ENCODE measurements around the gene MARCHF5. TPM values are rescaled to one million over a fixed set of nuclear protein-coding genes. Genes with fewer than 3 reads are reported as not detected.

MARCHF5 gene
- total and polyA plus RNA-seq, 2 donors (not counting 3 experiments of a cell fraction or from before 2014, with no cell fraction given) = 23.4 to 48.0 TPM

DNA sequence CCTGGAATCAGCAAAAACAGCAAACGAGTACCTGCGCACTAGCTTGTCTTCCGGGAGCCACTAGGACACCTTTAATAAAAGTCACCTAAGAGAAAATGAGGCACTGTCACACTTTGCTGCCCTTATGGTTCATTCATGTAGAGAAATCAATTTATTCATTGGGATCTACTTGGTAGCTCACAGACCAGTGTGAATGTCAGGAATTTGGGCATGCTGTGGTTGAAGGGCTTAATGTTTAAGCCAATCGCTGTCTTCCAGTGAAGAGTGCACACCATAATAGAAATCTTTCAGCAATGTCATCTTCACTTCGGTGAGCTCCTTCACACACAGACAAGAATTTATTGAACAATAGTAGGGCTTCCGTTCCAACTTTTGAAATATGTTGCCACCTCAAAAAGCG, 65.1 kb downstream of the MARCHF5 start:
- TF ChIP-seq, protein P1, sequence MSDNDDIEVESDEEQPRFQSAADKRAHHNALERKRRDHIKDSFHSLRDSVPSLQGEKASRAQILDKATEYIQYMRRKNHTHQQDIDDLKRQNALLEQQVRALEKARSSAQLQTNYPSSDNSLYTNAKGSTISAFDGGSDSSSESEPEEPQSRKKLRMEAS (IDR thresholded peaks at IDR 0.05; ENCODE audit: insufficient read depth, insufficient read length) = no peak
- TF ChIP-seq FOS (IDR thresholded peaks at IDR 0.05; ENCODE audit: borderline replicate concordance, insufficient read depth, low read length) = no peak
- TF ChIP-seq, protein P2, sequence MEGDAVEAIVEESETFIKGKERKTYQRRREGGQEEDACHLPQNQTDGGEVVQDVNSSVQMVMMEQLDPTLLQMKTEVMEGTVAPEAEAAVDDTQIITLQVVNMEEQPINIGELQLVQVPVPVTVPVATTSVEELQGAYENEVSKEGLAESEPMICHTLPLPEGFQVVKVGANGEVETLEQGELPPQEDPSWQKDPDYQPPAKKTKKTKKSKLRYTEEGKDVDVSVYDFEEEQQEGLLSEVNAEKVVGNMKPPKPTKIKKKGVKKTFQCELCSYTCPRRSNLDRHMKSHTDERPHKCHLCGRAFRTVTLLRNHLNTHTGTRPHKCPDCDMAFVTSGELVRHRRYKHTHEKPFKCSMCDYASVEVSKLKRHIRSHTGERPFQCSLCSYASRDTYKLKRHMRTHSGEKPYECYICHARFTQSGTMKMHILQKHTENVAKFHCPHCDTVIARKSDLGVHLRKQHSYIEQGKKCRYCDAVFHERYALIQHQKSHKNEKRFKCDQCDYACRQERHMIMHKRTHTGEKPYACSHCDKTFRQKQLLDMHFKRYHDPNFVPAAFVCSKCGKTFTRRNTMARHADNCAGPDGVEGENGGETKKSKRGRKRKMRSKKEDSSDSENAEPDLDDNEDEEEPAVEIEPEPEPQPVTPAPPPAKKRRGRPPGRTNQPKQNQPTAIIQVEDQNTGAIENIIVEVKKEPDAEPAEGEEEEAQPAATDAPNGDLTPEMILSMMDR (IDR thresholded peaks at IDR 0.05; ENCODE audit: extremely low read depth in 1 of 2, insufficient read depth in 1 of 2, low read depth in 1 of 2, low read length in 2 of 2) = no peak
- Histone ChIP-seq H3K79me2 (ENCODE audit: control insufficient read depth, insufficient read depth, low read length) (no peaks in the 10 kb centered on the region), H3K27me3 (ENCODE audit: control insufficient read depth in 2 of 2, insufficient read depth in 2 of 2, low read length in 2 of 2) (no peaks in the 10 kb centered on the region), H3K4me2 (ENCODE audit: insufficient read depth, low read length) (no peak overlapping the region), H4K20me1 (replicated peaks; ENCODE audit: control insufficient read depth, extremely low read depth, insufficient read depth, low read length) (no peaks in the 10 kb centered on the region), H2AFZ (ENCODE audit: low read depth, low read length) (no peak overlapping the region), H3K9me3 (replicated peaks; ENCODE audit: control insufficient read depth, insufficient read depth, low read length) (no peaks in the 10 kb centered on the region), H3K36me3 (ENCODE audit: control insufficient read depth in 2 of 2, extremely low read depth in 1 of 2, insufficient read depth in 2 of 2, low read length in 2 of 2) (no peaks in the 10 kb centered on the region), H3K4me3 (replicated peaks in 1 of 3; ENCODE audit: insufficient read depth in 1 of 3, low read depth in 1 of 3, low read length in 3 of 3) (no peak overlapping the region), H3K9ac (replicated peaks; ENCODE audit: extremely low read depth, insufficient read depth, low read length) (no peak overlapping the region), H3K4me1 (ENCODE audit: control insufficient read depth, extremely low read depth, insufficient read depth, low read length) (no peaks in the 10 kb centered on the region), H3K27ac (ENCODE audit: insufficient read depth, low read depth, low read length) (no peak overlapping the region), H3K9me1 (replicated peaks; ENCODE audit: control insufficient read depth, extremely low read depth, insufficient read depth, low read length) (no peaks in the 10 kb centered on the region)
- intact Hi-C loops (cut with micrococcal nuclease) (no loop called here), dilution Hi-C loops (cut with MboI; ENCODE audit: extremely low pct_ligation_motif_present, low sequenced_read_pairs) (no loop called here)
- BruUV-seq (replicated peaks) = TSS peak; percentile 3
- FAIRE-seq = no peak
- ChIA-PET CTCF (interaction anchor here (0.6 to 2.6 kb wide), 2 partner anchors 25 to 268 kb away, joined by 4 to 9 read pairs; no protein-coding TSS in a partner anchor), POLR2A (no interaction called here)
- DNase-seq (ENCODE audit: low read depth, low spot score) = no peak

DNA sequence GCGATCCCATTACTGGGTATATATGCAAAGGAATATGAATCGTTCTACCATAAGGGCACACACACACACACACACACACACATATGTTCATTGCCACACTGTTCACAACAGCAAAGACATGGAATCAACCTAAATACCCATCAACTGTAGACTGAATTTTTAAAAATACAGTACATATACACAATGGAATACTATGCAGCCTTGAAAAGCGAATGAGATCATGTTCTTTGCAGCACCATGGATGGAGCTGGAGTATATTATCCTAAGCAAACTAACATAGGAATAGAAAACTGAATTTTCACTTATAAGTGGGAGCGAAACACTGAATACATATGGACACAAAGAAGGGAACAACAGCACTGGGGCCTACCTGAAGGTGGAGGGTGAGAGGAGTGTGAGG, 72.5 kb downstream of the MARCHF5 start:
- H3K36me3 ChIP-seq (ENCODE audit: control insufficient read depth in 2 of 2, extremely low read depth in 1 of 2, insufficient read depth in 2 of 2, low read length in 2 of 2) = no peaks in the 10 kb centered on the region
- BruUV-seq (replicated peaks) = no TSS peak
- H3K9me3 ChIP-seq (replicated peaks; ENCODE audit: control insufficient read depth, insufficient read depth, low read length) = no peaks in the 10 kb centered on the region
- ChIA-PET POLR2A (interaction anchor here (0.6 kb wide), 1 partner anchor 16 kb away, joined by 3 read pairs; no protein-coding TSS in a partner anchor), CTCF (no interaction called here)
- H3K9ac ChIP-seq (replicated peaks; ENCODE audit: extremely low read depth, insufficient read depth, low read length) = no peak overlapping the region
- intact Hi-C loops (cut with micrococcal nuclease) = no loop called here
- no peak overlapping the region for H3K4me2 ChIP-seq (ENCODE audit: insufficient read depth, low read length)
- H3K9me1 ChIP-seq (replicated peaks; ENCODE audit: control insufficient read depth, extremely low read depth, insufficient read depth, low read length) = no peaks in the 10 kb centered on the region
- H3K4me1 ChIP-seq (ENCODE audit: control insufficient read depth, extremely low read depth, insufficient read depth, low read length) = no peaks in the 10 kb centered on the region
- no peaks in the 10 kb centered on the region for H4K20me1 ChIP-seq (replicated peaks; ENCODE audit: control insufficient read depth, extremely low read depth, insufficient read depth, low read length)
- DNase-seq (ENCODE audit: low read depth, low spot score) (no peak), FAIRE-seq (no peak)
- H2AFZ ChIP-seq (ENCODE audit: low read depth, low read length) = no peak overlapping the region
- H3K79me2 ChIP-seq (ENCODE audit: control insufficient read depth, insufficient read depth, low read length) = no peaks in the 10 kb centered on the region
- dilution Hi-C loops (cut with MboI; ENCODE audit: extremely low pct_ligation_motif_present, low sequenced_read_pairs) = no loop called here
- H3K27me3 ChIP-seq (ENCODE audit: control insufficient read depth in 2 of 2, insufficient read depth in 2 of 2, low read length in 2 of 2) = peaks cover 0 to 1% of the 10 kb centered on the region in 2 experiments
- H3K27ac ChIP-seq (ENCODE audit: insufficient read depth, low read depth, low read length) = no peak overlapping the region
- no peak overlapping the region for H3K4me3 ChIP-seq (replicated peaks in 1 of 3; ENCODE audit: insufficient read depth in 1 of 3, low read depth in 1 of 3, low read length in 3 of 3)
- TF ChIP-seq FOS (IDR thresholded peaks at IDR 0.05; ENCODE audit: borderline replicate concordance, insufficient read depth, low read length) = no peak
- no peak for TF ChIP-seq POLR2AphosphoS5 (IDR thresholded peaks at IDR 0.05; ENCODE audit: insufficient read depth, low read depth, low read length)
- no peak for TF ChIP-seq EZH2 (IDR thresholded peaks at IDR 0.05; ENCODE audit: borderline replicate concordance, low read depth, low read length, severe bottlenecking)
- no peak for TF ChIP-seq POLR2A (IDR thresholded peaks at IDR 0.05; ENCODE audit: low read depth, low read length)
- TF ChIP-seq, protein P1 (IDR thresholded peaks at IDR 0.05; ENCODE audit: insufficient read depth, insufficient read length) = no peak
- no peak for TF ChIP-seq GATA2 (IDR thresholded peaks at IDR 0.05; ENCODE audit: insufficient read depth, insufficient read length, low read depth, low read length)
- no peak for TF ChIP-seq JUN (IDR thresholded peaks at IDR 0.05; ENCODE audit: borderline replicate concordance, insufficient read depth, insufficient read length, low read depth)
- TF ChIP-seq, protein P2 (IDR thresholded peaks at IDR 0.05; ENCODE audit: extremely low read depth in 1 of 2, insufficient read depth in 1 of 2, low read depth in 1 of 2, low read length in 2 of 2) = no peak
- TF ChIP-seq MYC (IDR thresholded peaks at IDR 0.05; ENCODE audit: low read depth, low read length) = no peak

Data from endothelial cell of umbilical vein (primary cell).